ENCODE measurements around the gene RSPO4. TPM values are rescaled to one million over a fixed set of nuclear protein-coding genes. Genes with fewer than 3 reads are reported as not detected.

Gene RSPO4
- total RNA-seq, 6 experiments from 2014 or later = 0.07 to 0.51 TPM; not detected in 4

- H3K36me3 ChIP-seq = no peaks in the 10 kb centered on the region
- intact Hi-C loops (cut with DNase I) = no loop called here
- no peak overlapping the region for H3K27ac ChIP-seq
- H3K27me3 ChIP-seq = no peaks in the 10 kb centered on the region
- H3K4me1 ChIP-seq = no peaks in the 10 kb centered on the region
- ATAC-seq = no peak
- peak in 1 of 3 donors; percentile 23 for DNase-seq
- 72% methylated on average over 7 of the region's 7 CpGs for WGBS (ENCODE audit: insufficient coverage, low coverage, low lambda C conversion rate, missing lambda C conversion rate)
- TF ChIP-seq CTCF (IDR thresholded peaks at IDR 0.05) (no peak), POLR2A (IDR thresholded peaks at IDR 0.05) (no peak)
- H3K9me3 ChIP-seq = no peaks in the 10 kb centered on the region
- H3K4me3 ChIP-seq = no peak overlapping the region
Measured at GRCh38 chr20:942611-943010, 59.5 kb downstream of the RSPO4 start.

DNA sequence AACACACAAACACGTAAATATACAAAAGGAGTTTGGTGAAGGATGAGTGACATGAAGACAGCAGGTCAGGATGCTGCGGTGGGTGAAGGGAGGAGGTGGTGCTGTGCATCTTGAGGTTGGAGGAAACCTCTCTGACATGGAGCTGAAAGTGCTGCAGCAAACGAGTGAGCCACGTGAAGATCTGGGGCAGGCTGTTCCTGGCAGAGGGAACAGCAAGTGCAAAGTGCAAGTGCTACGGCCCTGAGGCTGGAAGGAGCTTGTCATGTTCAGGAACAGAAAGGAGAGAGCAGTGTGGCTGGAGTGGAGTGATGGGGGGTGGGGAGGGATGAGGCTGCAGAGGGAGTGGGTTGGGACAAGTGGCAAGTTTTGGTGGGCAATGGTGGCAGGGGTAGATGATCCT, 61.2 kb downstream of the RSPO4 start:
- Histone ChIP-seq H3K36me3 (no peaks in the 10 kb centered on the region), H3K27ac (no peak overlapping the region), H3K27me3 (no peaks in the 10 kb centered on the region), H3K4me1 (no peaks in the 10 kb centered on the region), H3K9me3 (no peaks in the 10 kb centered on the region), H3K4me3 (no peak overlapping the region)
- no peak for ATAC-seq
- 39% methylated on average over 5 of the region's 5 CpGs for WGBS (ENCODE audit: insufficient coverage, low coverage, low lambda C conversion rate, missing lambda C conversion rate)
- intact Hi-C loops (cut with DNase I) = no loop called here
- TF ChIP-seq POLR2A (IDR thresholded peaks at IDR 0.05) (no peak), CTCF (IDR thresholded peaks at IDR 0.05) (no peak)
- peak in 1 of 3 donors; percentile 22 for DNase-seq

DNA sequence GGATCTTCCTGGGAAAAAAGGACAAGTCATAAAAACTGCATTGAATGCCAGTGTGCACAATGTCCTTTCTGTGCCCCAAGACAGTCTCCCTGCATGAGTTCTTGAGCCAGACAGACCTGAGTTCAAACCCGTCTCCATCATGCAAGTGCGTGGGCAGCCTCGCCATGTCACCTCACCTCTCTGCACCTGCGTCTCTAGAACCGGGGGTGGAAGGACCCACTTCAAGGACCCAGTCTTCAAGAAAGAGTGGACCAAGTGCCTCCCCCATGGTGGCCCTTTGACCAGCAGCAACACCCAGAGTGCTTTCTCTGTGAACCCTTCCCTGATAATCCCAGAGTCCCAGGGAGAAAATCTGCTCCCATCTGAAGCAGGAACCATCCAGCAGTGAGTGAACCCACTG, 62.5 kb downstream of the RSPO4 start:
- ATAC-seq = no peak
- TF ChIP-seq CTCF (IDR thresholded peaks at IDR 0.05) = no peak
- TF ChIP-seq POLR2A (IDR thresholded peaks at IDR 0.05) = no peak
- intact Hi-C loops (cut with DNase I) = no loop called here
- Histone ChIP-seq H3K27me3 (no peaks in the 10 kb centered on the region), H3K4me1 (no peaks in the 10 kb centered on the region), H3K4me3 (no peak overlapping the region), H3K27ac (no peak overlapping the region), H3K36me3 (no peaks in the 10 kb centered on the region), H3K9me3 (no peaks in the 10 kb centered on the region)
- DNase-seq = peak in 1 of 3 donors; percentile 14
- WGBS (ENCODE audit: insufficient coverage, low coverage, low lambda C conversion rate, missing lambda C conversion rate) = no CpG with 5 or more reads among the region's 5 CpGs

GRCh38 chr20:934186-934840, 67.8 kb downstream of the RSPO4 start:
- Histone ChIP-seq H3K4me1 (no peaks in the 10 kb centered on the region), H3K9me3 (peaks cover 0 to 5% (median 0%) of the 10 kb centered on the region in 4 donors), H3K27ac (no peak overlapping the region), H3K4me3 (no peak overlapping the region), H3K27me3 (no peaks in the 10 kb centered on the region), H3K36me3 (no peaks in the 10 kb centered on the region)
- intact Hi-C loops (cut with DNase I) = no loop called here
- WGBS (ENCODE audit: insufficient coverage, low coverage, low lambda C conversion rate, missing lambda C conversion rate) = 45% methylated on average over 6 of the region's 9 CpGs
- TF ChIP-seq POLR2A (IDR thresholded peaks at IDR 0.05) (no peak), CTCF (IDR thresholded peaks at IDR 0.05) (no peak)
- DNase-seq = peak in 2 of 3 donors; percentile 19 to 23
- ATAC-seq = no peak

Measured in right lobe of liver (tissue), 6 donors.